H1 (cell line): ENCODE measurements around the gene THOP1. TPM values are rescaled to one million over a fixed set of nuclear protein-coding genes. Genes with fewer than 3 reads are reported as not detected.

Experiments used
- TCF12 ChIP-seq: IDR thresholded peaks from 2 replicates; pipeline ENCODE4 v1.6.1; 2011; ENCODE audit warnings: low read depth, mild to moderate bottlenecking, low read length
- polyA plus RNA-seq, 7 experiments: library from polyadenylated mRNA; depleted of rRNA in 3 of 7; stranded (reverse) in 5 of 7; unstranded in 2 of 7; fragments of >200 nt in 5 of 7; fragments of 200-250 nt in 2 of 7; gene quantifications; 1 replicate in 5 of 7; 2 replicates in 1 of 7; 4 replicates in 1 of 7; pipeline versions ENCODE4 v1.2.1 to v1.2.3, GENCODE V29; 2011 to 2013; ENCODE audit warnings: missing spikeins in 2 of 7, mixed read lengths in 2 of 7
- total RNA-seq: library from RNA; stranded (reverse); fragmentation: NEBNext Ultra II Directional; extraction: Animal tissue kit (Norgen Biotek cat#: 25700); gene quantifications from 2 replicates; pipeline ENCODE4 v1.2.1, GENCODE V29; 2021

THOP1 gene
- total and polyA plus RNA-seq, 2 of the 8 experiments (the other 6 are each of a cell fraction or from before 2014, with no cell fraction given) = 136 to 159 TPM

DNA sequence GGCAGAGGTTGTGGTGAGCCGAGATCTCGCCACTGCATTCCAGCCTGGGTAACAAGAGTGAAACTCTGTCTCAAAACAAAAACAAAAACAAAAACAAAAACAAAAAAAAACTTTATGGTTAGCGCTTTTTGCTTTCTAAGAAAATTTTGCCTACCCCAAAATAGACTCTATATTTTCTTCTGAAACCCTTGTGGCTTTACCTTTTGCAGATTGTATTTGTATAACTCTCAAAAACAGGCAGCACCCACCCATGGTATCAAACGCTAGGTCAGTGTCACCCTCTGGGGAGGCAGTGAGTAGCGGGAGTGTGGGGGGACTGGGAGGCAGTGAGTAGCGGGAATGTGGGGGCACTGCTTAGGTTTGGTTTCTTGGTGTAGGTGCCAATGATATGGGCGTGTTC lies 38.0 kb upstream of the THOP1 start (continued):
- TF ChIP-seq TCF12 = no peak
